ENCODE results near the gene NAV3. TPM values are rescaled to one million over a fixed set of nuclear protein-coding genes. Genes with fewer than 3 reads are reported as not detected.

The NAV3 gene
- polyA plus RNA-seq, 3 donors, result 0.11 TPM; not detected in 2

DNA sequence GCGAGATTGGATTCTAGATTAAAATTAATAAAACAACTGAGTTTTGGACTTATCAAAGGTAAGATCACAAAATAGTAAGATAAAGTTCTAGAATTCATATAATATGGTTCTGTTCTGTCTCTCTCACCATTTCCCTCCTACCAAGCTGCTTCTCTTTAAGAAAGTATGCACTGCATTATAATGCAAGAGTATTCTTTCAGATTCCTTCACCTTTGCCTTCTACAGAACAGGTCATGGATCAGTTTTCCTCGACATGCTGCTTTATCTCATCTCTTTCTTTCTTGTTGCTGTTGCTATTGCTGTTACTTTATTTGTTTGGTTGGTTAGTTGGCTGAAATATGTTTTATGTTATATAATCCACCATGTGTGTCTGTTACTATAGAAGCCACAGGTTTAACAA, 357.0 kb downstream of the NAV3 start:
- Histone ChIP-seq H3K4me1 (ENCODE audit: control insufficient read depth in 1 of 2, insufficient read depth in 2 of 2, low read length in 2 of 2) (no peaks in the 10 kb centered on the region), H3K4me3 (replicated peaks in 1 of 3; ENCODE audit: low read depth in 2 of 3, low read length in 3 of 3) (no peak overlapping the region), H3K36me3 (replicated peaks in 1 of 2; ENCODE audit: control insufficient read depth in 1 of 2, insufficient read depth in 2 of 2, low read length in 2 of 2) (no peaks in the 10 kb centered on the region), H3K9ac (ENCODE audit: insufficient read depth, low read length, poor library complexity, severe bottlenecking) (no peak overlapping the region), H3K79me2 (ENCODE audit: insufficient read depth, low read length) (no peaks in the 10 kb centered on the region), H3K27ac (ENCODE audit: low read depth in 1 of 2, low read length in 2 of 2) (no peak overlapping the region), H3K9me3 (replicated peaks in 1 of 2; ENCODE audit: control insufficient read depth in 1 of 2, insufficient read depth in 1 of 2, low read length in 2 of 2) (no peaks in the 10 kb centered on the region), H2AFZ (ENCODE audit: insufficient read depth, low read depth, low read length, poor library complexity, severe bottlenecking) (no peak overlapping the region), H4K20me1 (ENCODE audit: insufficient read depth, low read length) (no peaks in the 10 kb centered on the region), H3K4me2 (replicated peaks; ENCODE audit: extremely low read depth, low read length, poor library complexity, severe bottlenecking) (no peak overlapping the region), H3K27me3 (ENCODE audit: control insufficient read depth in 2 of 2, insufficient read depth in 2 of 2, low read length in 2 of 2) (no peaks in the 10 kb centered on the region)
- H3K9me3 Mint-ChIP-seq, result no peaks in the 10 kb centered on the region
- H3K36me3 Mint-ChIP-seq, result no peaks in the 10 kb centered on the region
- H3K4me3 Mint-ChIP-seq, result no peak overlapping the region
- no CpG with 5 or more reads among the region's 2 CpGs for WGBS (ENCODE audit: insufficient coverage)
- H3K4me1 Mint-ChIP-seq, result no peaks in the 10 kb centered on the region
- DNase-seq, result no peak
- TF ChIP-seq, protein P1, sequence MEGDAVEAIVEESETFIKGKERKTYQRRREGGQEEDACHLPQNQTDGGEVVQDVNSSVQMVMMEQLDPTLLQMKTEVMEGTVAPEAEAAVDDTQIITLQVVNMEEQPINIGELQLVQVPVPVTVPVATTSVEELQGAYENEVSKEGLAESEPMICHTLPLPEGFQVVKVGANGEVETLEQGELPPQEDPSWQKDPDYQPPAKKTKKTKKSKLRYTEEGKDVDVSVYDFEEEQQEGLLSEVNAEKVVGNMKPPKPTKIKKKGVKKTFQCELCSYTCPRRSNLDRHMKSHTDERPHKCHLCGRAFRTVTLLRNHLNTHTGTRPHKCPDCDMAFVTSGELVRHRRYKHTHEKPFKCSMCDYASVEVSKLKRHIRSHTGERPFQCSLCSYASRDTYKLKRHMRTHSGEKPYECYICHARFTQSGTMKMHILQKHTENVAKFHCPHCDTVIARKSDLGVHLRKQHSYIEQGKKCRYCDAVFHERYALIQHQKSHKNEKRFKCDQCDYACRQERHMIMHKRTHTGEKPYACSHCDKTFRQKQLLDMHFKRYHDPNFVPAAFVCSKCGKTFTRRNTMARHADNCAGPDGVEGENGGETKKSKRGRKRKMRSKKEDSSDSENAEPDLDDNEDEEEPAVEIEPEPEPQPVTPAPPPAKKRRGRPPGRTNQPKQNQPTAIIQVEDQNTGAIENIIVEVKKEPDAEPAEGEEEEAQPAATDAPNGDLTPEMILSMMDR (IDR thresholded peaks at IDR 0.05), result no peak
- H3K27ac Mint-ChIP-seq, result no peak overlapping the region
- intact Hi-C loops (cut with micrococcal nuclease), result no loop called here
- H3K27me3 Mint-ChIP-seq (ENCODE audit: low read depth in 3 of 3), result peaks cover 0 to under 1% (median 0%) of the 10 kb centered on the region in 3 donors

DNA sequence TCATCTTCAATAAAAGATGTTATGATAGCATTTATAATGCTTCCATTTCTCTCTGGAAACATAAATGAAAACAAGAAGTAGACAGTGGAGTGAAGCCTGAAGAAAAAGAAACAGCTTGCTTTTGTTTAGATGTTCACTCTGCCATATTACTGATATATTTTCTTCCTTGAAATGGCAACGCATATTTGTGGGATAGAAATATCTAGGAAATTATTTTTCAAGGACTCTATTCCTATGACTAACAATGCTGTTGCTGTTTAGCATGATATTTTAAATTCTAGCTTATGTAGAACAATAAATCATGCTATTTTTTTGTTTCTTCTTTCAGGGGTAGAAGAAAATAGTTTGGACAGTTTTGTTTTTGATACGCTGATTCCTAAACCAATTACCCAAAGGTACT, 359.0 kb downstream of the NAV3 start:
- no CpG with 5 or more reads among the region's 2 CpGs for WGBS (ENCODE audit: insufficient coverage)
- H3K4me1 Mint-ChIP-seq, result no peaks in the 10 kb centered on the region

More for the DNA sequence above, 359.0 kb downstream of the NAV3 start:
- Histone ChIP-seq H3K4me3 (replicated peaks in 1 of 3; ENCODE audit: low read depth in 2 of 3, low read length in 3 of 3) (no peak overlapping the region), H3K4me1 (ENCODE audit: control insufficient read depth in 1 of 2, insufficient read depth in 2 of 2, low read length in 2 of 2) (no peaks in the 10 kb centered on the region), H3K4me2 (replicated peaks; ENCODE audit: extremely low read depth, low read length, poor library complexity, severe bottlenecking) (no peak overlapping the region), H3K79me2 (ENCODE audit: insufficient read depth, low read length) (no peaks in the 10 kb centered on the region), H3K9me3 (replicated peaks in 1 of 2; ENCODE audit: control insufficient read depth in 1 of 2, insufficient read depth in 1 of 2, low read length in 2 of 2) (no peaks in the 10 kb centered on the region), H3K27me3 (ENCODE audit: control insufficient read depth in 2 of 2, insufficient read depth in 2 of 2, low read length in 2 of 2) (no peaks in the 10 kb centered on the region), H2AFZ (ENCODE audit: insufficient read depth, low read depth, low read length, poor library complexity, severe bottlenecking) (no peak overlapping the region), H3K27ac (ENCODE audit: low read depth in 1 of 2, low read length in 2 of 2) (no peak overlapping the region), H4K20me1 (ENCODE audit: insufficient read depth, low read length) (no peaks in the 10 kb centered on the region), H3K36me3 (replicated peaks in 1 of 2; ENCODE audit: control insufficient read depth in 1 of 2, insufficient read depth in 2 of 2, low read length in 2 of 2) (no peaks in the 10 kb centered on the region), H3K9ac (ENCODE audit: insufficient read depth, low read length, poor library complexity, severe bottlenecking) (no peak overlapping the region)
- TF ChIP-seq, protein P1 (IDR thresholded peaks at IDR 0.05), result no peak
- H3K36me3 Mint-ChIP-seq, result no peaks in the 10 kb centered on the region
- H3K27me3 Mint-ChIP-seq (ENCODE audit: low read depth in 3 of 3), result peaks cover 0 to 2% (median 0%) of the 10 kb centered on the region in 3 donors
- no peaks in the 10 kb centered on the region for H3K9me3 Mint-ChIP-seq
- DNase-seq, result no peak
- no peak overlapping the region for H3K4me3 Mint-ChIP-seq
- intact Hi-C loops (cut with micrococcal nuclease), result no loop called here
- H3K27ac Mint-ChIP-seq, result no peak overlapping the region

Measured in CD14-positive monocyte (primary cell).